ENCODE measurements around the gene ZNF793. TPM values are rescaled to one million over a fixed set of nuclear protein-coding genes. Genes with fewer than 3 reads are reported as not detected.

ZNF793 gene
- polyA plus RNA-seq, 1 donor (not counting 4 experiments of a cell fraction or from before 2014, with no cell fraction given) = 6.8 TPM

DNA sequence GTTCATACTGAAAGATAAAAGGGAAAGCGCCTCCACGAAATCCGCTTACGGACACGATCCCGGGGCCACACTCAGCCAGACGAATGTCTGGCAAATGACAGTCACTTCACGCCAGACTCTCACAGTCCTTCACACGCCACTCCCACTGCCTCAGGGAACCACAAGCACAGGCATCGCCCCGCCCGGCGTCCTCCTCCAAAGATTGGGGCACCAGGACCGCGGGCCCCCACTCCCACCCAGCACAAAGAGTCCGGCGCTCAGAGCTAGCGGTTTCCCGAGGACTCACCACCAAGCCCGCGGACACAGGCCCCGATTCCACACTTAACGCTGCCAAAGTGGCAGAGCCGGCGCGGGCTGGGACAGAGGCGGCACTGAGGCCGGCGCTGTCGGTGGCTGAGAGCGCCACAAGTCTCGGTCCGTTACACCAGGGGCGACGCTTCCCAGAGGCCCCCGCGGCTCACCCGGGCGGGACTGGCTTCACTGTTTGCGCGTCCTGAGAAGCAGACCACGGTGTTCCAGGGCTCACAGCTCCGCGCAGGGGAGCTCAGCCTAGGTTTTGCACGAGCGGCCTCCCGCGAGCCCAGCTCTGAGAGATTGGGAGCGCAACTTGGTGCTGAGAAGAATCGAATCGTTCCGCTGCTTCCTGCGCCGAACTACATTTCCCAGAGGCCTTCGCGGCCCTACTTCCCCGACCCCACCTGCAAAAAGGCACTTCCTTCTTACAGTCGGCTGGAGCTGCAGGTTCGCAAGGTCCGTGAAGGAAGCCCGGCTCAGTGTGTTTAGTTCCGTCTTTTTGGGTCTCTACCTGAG lies 39.7 kb upstream of the ZNF793 start, which contains the start of gene ZNF569:
Gene ZNF569 (minus strand): TSS at position 647 of the 810 bp plus-strand sequence. CDS start 22,523 bp downstream, outside the sequence.
- Histone ChIP-seq H3K27ac (ENCODE audit: control insufficient read depth, insufficient read depth, low read length) (peak within 1 kb of the TSS; percentile 29), H3K27me3 (ENCODE audit: control insufficient read depth, extremely low read depth, insufficient read depth, low read length) (no peaks in the 10 kb centered on the region), H3K9me3 (ENCODE audit: control insufficient read depth, low read depth, low read length) (no peaks in the 10 kb centered on the region), H3K36me3 (ENCODE audit: control insufficient read depth in 2 of 2, extremely low read depth in 1 of 2, insufficient read depth in 2 of 2, low read length in 2 of 2) (peaks cover 0 to 4% of the 10 kb centered on the region in 2 experiments), H3K4me2 (ENCODE audit: control insufficient read depth, extremely low read depth, insufficient read depth, low read depth, low read length) (peak within 1 kb of the TSS; percentile 78), H2AFZ (ENCODE audit: control insufficient read depth, low read length) (peak within 1 kb of the TSS; percentile 98), H3K9me1 (ENCODE audit: control insufficient read depth, extremely low read depth, insufficient read depth, low read length) (no peaks in the 10 kb centered on the region), H3K9ac (ENCODE audit: control insufficient read depth, extremely low read depth, insufficient read depth, low read length) (peak within 1 kb of the TSS; percentile 73), H3K4me3 (ENCODE audit: control insufficient read depth in 2 of 3, extremely low read depth in 1 of 3, insufficient read depth in 2 of 3, low read depth in 1 of 3, low read length in 3 of 3) (peak within 1 kb of the TSS; percentile 81 to 91 (median 88)), H3K4me1 (ENCODE audit: control insufficient read depth, extremely low read depth, insufficient read depth, low read length) (peaks cover 6% of the 10 kb centered on the region), H3K79me2 (ENCODE audit: control insufficient read depth, insufficient read depth, low read length) (peaks cover 5% of the 10 kb centered on the region), H4K20me1 (ENCODE audit: control insufficient read depth, extremely low read depth, insufficient read depth, low read length) (no peaks in the 10 kb centered on the region)
- peak in 1 of 3 experiments; percentile 0 for TF ChIP-seq CTCF (optimal IDR thresholded peaks at IDR 0.05 in 1 of 3, IDR thresholded peaks at IDR 0.05 in 1 of 3, conservative IDR thresholded peaks at IDR 0.05 in 1 of 3; ENCODE audit: extremely low read depth in 1 of 3, insufficient read depth in 2 of 3, low read length in 3 of 3)
- TF ChIP-seq EZH2 (IDR thresholded peaks at IDR 0.05; ENCODE audit: low read length) = no peak
- dilution Hi-C loops (cut with MboI; ENCODE audit: extremely low pct_ligation_motif_present, low sequenced_read_pairs) = no loop called here
- peak; percentile 57 for DNase-seq (ENCODE audit: low read depth, low spot score)
- peak; percentile 79 for FAIRE-seq

- no peak for DNase-seq (ENCODE audit: low read depth, low spot score)
- Histone ChIP-seq H3K27ac (ENCODE audit: control insufficient read depth, insufficient read depth, low read length) (no peak overlapping the region), H3K4me2 (ENCODE audit: control insufficient read depth, extremely low read depth, insufficient read depth, low read depth, low read length) (peak overlapping the region; percentile 78), H3K79me2 (ENCODE audit: control insufficient read depth, insufficient read depth, low read length) (peaks cover 5% of the 10 kb centered on the region), H3K4me3 (ENCODE audit: control insufficient read depth in 2 of 3, extremely low read depth in 1 of 3, insufficient read depth in 2 of 3, low read depth in 1 of 3, low read length in 3 of 3) (peak overlapping the region; percentile 40 to 88 (median 54)), H3K27me3 (ENCODE audit: control insufficient read depth, extremely low read depth, insufficient read depth, low read length) (no peaks in the 10 kb centered on the region), H4K20me1 (ENCODE audit: control insufficient read depth, extremely low read depth, insufficient read depth, low read length) (no peaks in the 10 kb centered on the region), H3K9me1 (ENCODE audit: control insufficient read depth, extremely low read depth, insufficient read depth, low read length) (no peaks in the 10 kb centered on the region), H3K4me1 (ENCODE audit: control insufficient read depth, extremely low read depth, insufficient read depth, low read length) (peaks cover 6% of the 10 kb centered on the region), H2AFZ (ENCODE audit: control insufficient read depth, low read length) (peak overlapping the region; percentile 74), H3K9ac (ENCODE audit: control insufficient read depth, extremely low read depth, insufficient read depth, low read length) (no peak overlapping the region), H3K9me3 (ENCODE audit: control insufficient read depth, low read depth, low read length) (no peaks in the 10 kb centered on the region), H3K36me3 (ENCODE audit: control insufficient read depth in 2 of 2, extremely low read depth in 1 of 2, insufficient read depth in 2 of 2, low read length in 2 of 2) (peaks cover 0 to 4% of the 10 kb centered on the region in 2 experiments)
- dilution Hi-C loops (cut with MboI; ENCODE audit: extremely low pct_ligation_motif_present, low sequenced_read_pairs) = no loop called here
- no peak for FAIRE-seq
- TF ChIP-seq CTCF (optimal IDR thresholded peaks at IDR 0.05 in 1 of 3, IDR thresholded peaks at IDR 0.05 in 1 of 3, conservative IDR thresholded peaks at IDR 0.05 in 1 of 3; ENCODE audit: extremely low read depth in 1 of 3, insufficient read depth in 2 of 3, low read length in 3 of 3) = no peak
- TF ChIP-seq EZH2 (IDR thresholded peaks at IDR 0.05; ENCODE audit: low read length) = no peak
These were observed 39.1 kb upstream of the ZNF793 start for GRCh38 chr19:37467608-37468090.

All from keratinocyte (primary cell).